ENCODE results near the gene NCKAP5.

NCKAP5 gene

GRCh38 chr2:132953771-132954170 is 614.5 kb downstream of the NCKAP5 start:
- no peak overlapping the region for H3K27ac ChIP-seq
- H3K27me3 ChIP-seq (replicated peaks) = no peaks in the 10 kb centered on the region
- in situ Hi-C loops (cut with HindIII; ENCODE audit: low pct_ligation_motif_present, low sequenced_read_pairs) = no loop called here
- no peaks in the 10 kb centered on the region for H3K36me3 ChIP-seq (replicated peaks)
- DNase-seq = no peak
- TF ChIP-seq, protein P1, sequence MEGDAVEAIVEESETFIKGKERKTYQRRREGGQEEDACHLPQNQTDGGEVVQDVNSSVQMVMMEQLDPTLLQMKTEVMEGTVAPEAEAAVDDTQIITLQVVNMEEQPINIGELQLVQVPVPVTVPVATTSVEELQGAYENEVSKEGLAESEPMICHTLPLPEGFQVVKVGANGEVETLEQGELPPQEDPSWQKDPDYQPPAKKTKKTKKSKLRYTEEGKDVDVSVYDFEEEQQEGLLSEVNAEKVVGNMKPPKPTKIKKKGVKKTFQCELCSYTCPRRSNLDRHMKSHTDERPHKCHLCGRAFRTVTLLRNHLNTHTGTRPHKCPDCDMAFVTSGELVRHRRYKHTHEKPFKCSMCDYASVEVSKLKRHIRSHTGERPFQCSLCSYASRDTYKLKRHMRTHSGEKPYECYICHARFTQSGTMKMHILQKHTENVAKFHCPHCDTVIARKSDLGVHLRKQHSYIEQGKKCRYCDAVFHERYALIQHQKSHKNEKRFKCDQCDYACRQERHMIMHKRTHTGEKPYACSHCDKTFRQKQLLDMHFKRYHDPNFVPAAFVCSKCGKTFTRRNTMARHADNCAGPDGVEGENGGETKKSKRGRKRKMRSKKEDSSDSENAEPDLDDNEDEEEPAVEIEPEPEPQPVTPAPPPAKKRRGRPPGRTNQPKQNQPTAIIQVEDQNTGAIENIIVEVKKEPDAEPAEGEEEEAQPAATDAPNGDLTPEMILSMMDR (IDR thresholded peaks at IDR 0.05; ENCODE audit: low read depth, low read length, missing control alignments) = no peak
- no peak overlapping the region for H3K4me3 ChIP-seq (ENCODE audit: low read depth, low read length)

DNA sequence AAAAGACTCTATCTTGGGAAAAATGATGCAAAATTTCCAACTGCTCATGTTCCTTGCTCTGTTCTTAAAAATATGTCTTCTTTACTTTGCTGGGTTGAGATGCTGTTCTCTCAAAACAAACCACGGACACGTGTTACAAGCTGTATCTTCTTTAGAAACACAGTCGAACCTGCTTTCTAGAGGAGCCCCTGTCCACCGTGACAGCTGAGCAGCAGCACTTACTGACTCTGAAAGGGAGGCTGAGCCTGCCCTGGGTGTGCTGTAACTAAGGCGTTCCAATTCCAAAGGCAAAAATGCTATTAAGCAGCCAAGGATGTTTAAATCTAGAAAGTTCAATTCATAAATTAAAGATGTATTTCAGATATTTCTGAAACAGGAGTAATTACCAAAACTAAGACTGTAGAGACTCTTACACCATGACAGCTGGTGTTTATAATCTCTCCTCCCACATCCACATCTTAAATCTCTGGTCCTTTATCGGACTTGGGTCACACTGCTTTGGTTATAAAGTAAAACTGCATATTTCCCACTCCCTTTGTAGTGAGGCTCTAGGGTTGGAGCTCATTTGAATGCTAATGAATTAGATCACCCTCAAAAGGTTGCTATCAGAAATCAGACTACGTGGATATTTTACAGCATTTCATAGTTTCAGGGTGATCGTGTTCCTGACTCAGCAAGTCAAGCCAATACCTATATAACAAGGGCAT is 617.1 kb downstream of the NCKAP5 start:
- Histone ChIP-seq H3K27ac (no peak overlapping the region), H3K36me3 (replicated peaks) (no peaks in the 10 kb centered on the region), H3K27me3 (replicated peaks) (no peaks in the 10 kb centered on the region), H3K4me3 (ENCODE audit: low read depth, low read length) (no peak overlapping the region)
- DNase-seq = no peak
- TF ChIP-seq, protein P1 (IDR thresholded peaks at IDR 0.05; ENCODE audit: low read depth, low read length, missing control alignments) = no peak
- in situ Hi-C loops (cut with HindIII; ENCODE audit: low pct_ligation_motif_present, low sequenced_read_pairs) = no loop called here

DNA sequence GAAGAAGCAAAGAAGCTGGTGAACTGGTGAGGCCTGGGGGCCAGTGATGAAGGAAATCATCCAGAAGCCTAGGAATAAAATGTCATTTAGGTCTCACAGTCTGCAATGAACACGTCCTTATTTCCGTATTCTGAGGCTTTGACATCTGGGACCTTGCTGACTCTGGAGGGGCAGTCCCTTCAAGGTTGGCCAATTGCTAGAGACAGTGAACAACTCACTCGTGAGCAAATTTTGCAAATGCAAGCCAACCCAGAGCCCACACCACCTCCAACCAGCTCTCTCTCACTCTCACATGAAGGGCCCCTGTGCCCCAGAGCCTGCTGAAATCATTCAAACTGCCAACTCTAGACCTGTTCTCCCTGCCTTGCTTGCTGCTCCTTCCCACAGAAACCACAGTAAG is 619.2 kb downstream of the NCKAP5 start:
- no peak overlapping the region for H3K4me3 ChIP-seq (ENCODE audit: low read depth, low read length)
- TF ChIP-seq, protein P1 (IDR thresholded peaks at IDR 0.05; ENCODE audit: low read depth, low read length, missing control alignments) = no peak
- in situ Hi-C loops (cut with HindIII; ENCODE audit: low pct_ligation_motif_present, low sequenced_read_pairs) = no loop called here
- no peaks in the 10 kb centered on the region for H3K36me3 ChIP-seq (replicated peaks)
- no peak overlapping the region for H3K27ac ChIP-seq
- H3K27me3 ChIP-seq (replicated peaks) = no peaks in the 10 kb centered on the region
- no peak for DNase-seq

DNA sequence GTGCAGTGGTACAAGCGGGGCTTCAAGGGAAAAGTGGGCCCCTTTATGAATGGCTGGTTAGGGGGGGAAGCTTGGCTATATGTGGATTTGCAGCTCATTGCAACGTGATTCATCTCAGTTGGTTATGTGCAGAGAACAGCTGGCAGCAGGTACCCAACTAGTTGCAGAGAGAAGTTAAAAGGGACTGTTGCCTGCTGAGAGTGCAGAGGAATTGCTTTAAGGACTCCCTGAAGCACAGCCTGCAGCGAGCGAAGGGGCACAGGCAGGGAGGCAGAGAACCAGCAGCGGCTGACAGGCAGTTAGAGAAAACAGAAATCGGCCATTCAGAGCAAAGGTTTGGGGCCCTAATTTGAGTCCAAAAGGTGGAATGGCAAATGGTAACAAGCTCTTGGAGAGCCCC is 620.1 kb downstream of the NCKAP5 start:
- Histone ChIP-seq H3K27ac (no peak overlapping the region), H3K4me3 (ENCODE audit: low read depth, low read length) (no peak overlapping the region), H3K27me3 (replicated peaks) (no peaks in the 10 kb centered on the region), H3K36me3 (replicated peaks) (no peaks in the 10 kb centered on the region)
- no peak for DNase-seq
- TF ChIP-seq, protein P1 (IDR thresholded peaks at IDR 0.05; ENCODE audit: low read depth, low read length, missing control alignments) = no peak
- in situ Hi-C loops (cut with HindIII; ENCODE audit: low pct_ligation_motif_present, low sequenced_read_pairs) = no loop called here

DNA sequence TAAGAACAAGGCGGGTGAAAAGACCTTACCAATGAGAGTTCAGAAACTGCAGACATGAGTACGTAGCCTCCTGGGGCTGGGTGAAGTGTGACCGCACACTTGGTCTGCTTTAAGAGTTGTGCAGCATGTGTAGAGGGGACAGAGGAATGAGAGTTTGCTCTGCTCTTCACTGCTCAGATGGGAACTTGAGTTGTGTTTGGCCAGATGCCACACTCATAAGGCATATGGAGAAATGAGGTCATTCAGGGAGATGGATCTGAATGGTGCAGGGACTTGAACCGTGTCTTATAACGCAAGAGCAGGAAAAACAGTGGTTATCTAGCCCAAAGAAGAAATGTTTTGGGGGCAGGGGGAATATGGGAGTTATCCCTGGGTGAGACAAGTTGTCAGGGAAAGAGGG is 624.4 kb downstream of the NCKAP5 start:
- DNase-seq = peak; percentile 88
- in situ Hi-C loops (cut with HindIII; ENCODE audit: low pct_ligation_motif_present, low sequenced_read_pairs) = no loop called here
- H3K27ac ChIP-seq = peak overlapping the region; percentile 57
- TF ChIP-seq, protein P1 (IDR thresholded peaks at IDR 0.05; ENCODE audit: low read depth, low read length, missing control alignments) = no peak
- no peaks in the 10 kb centered on the region for H3K27me3 ChIP-seq (replicated peaks)
- no peaks in the 10 kb centered on the region for H3K36me3 ChIP-seq (replicated peaks)
- H3K4me3 ChIP-seq (ENCODE audit: low read depth, low read length) = no peak overlapping the region

Measured in brain microvascular endothelial cell (primary cell).